ENCODE data around the gene DIPK1A. TPM values are rescaled to one million over a fixed set of nuclear protein-coding genes. Genes with fewer than 3 reads are reported as not detected.

The DIPK1A gene
- total RNA-seq, 4 donors from 2014 or later: 3.8 to 7.6 (median 6.7) TPM

- 90 to 91% methylated on average over 1 of the region's 1 CpG for whole genome bisulfite sequencing, 2 donors
- TF ChIP-seq, protein P1, sequence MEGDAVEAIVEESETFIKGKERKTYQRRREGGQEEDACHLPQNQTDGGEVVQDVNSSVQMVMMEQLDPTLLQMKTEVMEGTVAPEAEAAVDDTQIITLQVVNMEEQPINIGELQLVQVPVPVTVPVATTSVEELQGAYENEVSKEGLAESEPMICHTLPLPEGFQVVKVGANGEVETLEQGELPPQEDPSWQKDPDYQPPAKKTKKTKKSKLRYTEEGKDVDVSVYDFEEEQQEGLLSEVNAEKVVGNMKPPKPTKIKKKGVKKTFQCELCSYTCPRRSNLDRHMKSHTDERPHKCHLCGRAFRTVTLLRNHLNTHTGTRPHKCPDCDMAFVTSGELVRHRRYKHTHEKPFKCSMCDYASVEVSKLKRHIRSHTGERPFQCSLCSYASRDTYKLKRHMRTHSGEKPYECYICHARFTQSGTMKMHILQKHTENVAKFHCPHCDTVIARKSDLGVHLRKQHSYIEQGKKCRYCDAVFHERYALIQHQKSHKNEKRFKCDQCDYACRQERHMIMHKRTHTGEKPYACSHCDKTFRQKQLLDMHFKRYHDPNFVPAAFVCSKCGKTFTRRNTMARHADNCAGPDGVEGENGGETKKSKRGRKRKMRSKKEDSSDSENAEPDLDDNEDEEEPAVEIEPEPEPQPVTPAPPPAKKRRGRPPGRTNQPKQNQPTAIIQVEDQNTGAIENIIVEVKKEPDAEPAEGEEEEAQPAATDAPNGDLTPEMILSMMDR (IDR thresholded peaks at IDR 0.05): no peak
- no peak for TF ChIP-seq POLR2A (IDR thresholded peaks at IDR 0.05)
- H3K4me3 ChIP-seq (ENCODE audit: low read depth, poor library complexity, severe bottlenecking): no peak overlapping the region
- no peak for DNase-seq (ENCODE audit: low spot score in 2 of 2)
- intact Hi-C loops (cut with DNase I; ENCODE audit: low total_unique reads): no loop called here
These were observed 77.1 kb downstream of the DIPK1A start for GRCh38 chr1:92884195-92884594.

GRCh38 chr1:92883297-92883696 lies 78.0 kb downstream of the DIPK1A start:
- TF ChIP-seq, protein P1 (IDR thresholded peaks at IDR 0.05): no peak
- TF ChIP-seq POLR2A (IDR thresholded peaks at IDR 0.05): no peak

DNA sequence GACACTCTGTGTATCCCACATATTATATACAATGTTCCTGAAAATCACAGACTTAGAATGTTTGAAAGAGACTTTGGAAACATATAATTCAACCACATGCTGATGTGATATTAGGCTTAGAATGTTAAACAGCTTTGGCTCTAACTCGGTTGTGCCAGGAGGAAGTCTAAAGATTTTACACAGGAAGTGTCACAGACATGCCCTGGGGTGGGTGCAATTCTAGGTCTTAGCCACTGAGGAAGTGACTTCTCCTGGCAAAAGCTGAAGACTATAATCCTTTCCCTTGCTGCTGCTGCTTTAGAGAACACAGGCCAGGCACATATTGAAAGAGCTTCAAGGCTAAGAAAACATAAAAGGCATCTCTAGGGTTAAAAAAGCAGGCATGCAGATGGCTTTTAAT lies 78.4 kb downstream of the DIPK1A start:
- WGBS, 2 donors: 22 to 26% methylated on average over 1 of the region's 1 CpG
- DNase-seq (ENCODE audit: low spot score in 2 of 2): no peak
- TF ChIP-seq, protein P1 (IDR thresholded peaks at IDR 0.05): no peak
- no peak for TF ChIP-seq POLR2A (IDR thresholded peaks at IDR 0.05)

More at GRCh38 chr1:92883297-92883696, 78.0 kb downstream of the DIPK1A start:
- DNase-seq (ENCODE audit: low spot score in 2 of 2): no peak
- intact Hi-C loops (cut with DNase I; ENCODE audit: low total_unique reads): no loop called here
- H3K4me3 ChIP-seq (ENCODE audit: low read depth, poor library complexity, severe bottlenecking): no peak overlapping the region

GRCh38 chr1:92881391-92881790 lies 79.9 kb downstream of the DIPK1A start:
- DNase-seq (ENCODE audit: low spot score in 2 of 2): no peak
- TF ChIP-seq, protein P1 (IDR thresholded peaks at IDR 0.05): no peak
- TF ChIP-seq POLR2A (IDR thresholded peaks at IDR 0.05): no peak
- H3K4me3 ChIP-seq (ENCODE audit: low read depth, poor library complexity, severe bottlenecking): no peak overlapping the region
- WGBS, 2 donors: 81 to 93% methylated on average over 3 of the region's 3 CpGs
- intact Hi-C loops (cut with DNase I; ENCODE audit: low total_unique reads): no loop called here

More for the DNA sequence above, 78.4 kb downstream of the DIPK1A start:
- no peak overlapping the region for H3K4me3 ChIP-seq (ENCODE audit: low read depth, poor library complexity, severe bottlenecking)
- intact Hi-C loops (cut with DNase I; ENCODE audit: low total_unique reads): no loop called here

DNA sequence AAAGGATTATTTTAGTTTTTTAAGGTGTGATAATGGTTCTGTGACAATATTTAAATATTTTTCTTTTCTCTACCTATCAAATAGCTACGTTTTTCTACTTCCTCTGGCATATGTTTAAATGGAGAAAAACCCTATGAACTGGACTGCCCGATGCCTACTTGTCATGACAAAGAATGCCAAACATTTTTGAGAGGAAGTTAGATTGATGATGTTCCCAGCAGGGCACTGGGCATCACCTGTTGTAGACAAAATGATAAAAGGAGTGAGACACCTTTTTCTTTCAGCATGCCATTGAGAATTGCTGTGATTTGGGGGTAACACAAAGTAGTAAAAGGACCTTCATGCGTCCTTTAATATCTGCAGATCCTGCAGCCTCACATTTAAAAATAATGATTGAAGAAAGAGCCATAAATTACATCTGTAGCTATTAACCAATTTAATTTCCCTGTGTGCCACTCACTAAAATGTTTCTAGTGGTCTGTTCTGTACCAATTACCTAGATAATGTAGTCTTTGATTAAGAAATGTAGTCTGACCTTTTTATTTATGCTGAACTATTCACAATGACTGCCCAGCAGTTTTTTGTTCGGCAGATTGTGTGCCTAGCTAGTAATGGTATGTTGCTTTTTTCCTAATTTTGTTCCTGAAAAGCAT lies 81.8 kb downstream of the DIPK1A start:
- intact Hi-C loops (cut with DNase I; ENCODE audit: low total_unique reads): no loop called here
- no peak for TF ChIP-seq POLR2A (IDR thresholded peaks at IDR 0.05)
- TF ChIP-seq, protein P1 (IDR thresholded peaks at IDR 0.05): no peak
- H3K4me3 ChIP-seq (ENCODE audit: low read depth, poor library complexity, severe bottlenecking): no peak overlapping the region
- WGBS, 2 donors: 87 to 88% methylated on average over 4 of the region's 4 CpGs
- no peak for DNase-seq (ENCODE audit: low spot score in 2 of 2)

- H3K4me3 ChIP-seq (ENCODE audit: low read depth, poor library complexity, severe bottlenecking): no peak overlapping the region
- no peak for TF ChIP-seq POLR2A (IDR thresholded peaks at IDR 0.05)
- TF ChIP-seq, protein P1 (IDR thresholded peaks at IDR 0.05): no peak
- intact Hi-C loops (cut with DNase I; ENCODE audit: low total_unique reads): no loop called here
- no peak for DNase-seq (ENCODE audit: low spot score in 2 of 2)
- 63 to 65% methylated on average over 4 of the region's 4 CpGs for WGBS, 2 donors
These were observed 83.5 kb downstream of the DIPK1A start for GRCh38 chr1:92877792-92878191.
